Measurements from ENCODE around the gene FUT8. TPM values are rescaled to one million over a fixed set of nuclear protein-coding genes. Genes with fewer than 3 reads are reported as not detected.

FUT8 gene
- total and polyA plus RNA-seq, 2 experiments from 2014 or later = 26.6 to 67.5 TPM

DNA sequence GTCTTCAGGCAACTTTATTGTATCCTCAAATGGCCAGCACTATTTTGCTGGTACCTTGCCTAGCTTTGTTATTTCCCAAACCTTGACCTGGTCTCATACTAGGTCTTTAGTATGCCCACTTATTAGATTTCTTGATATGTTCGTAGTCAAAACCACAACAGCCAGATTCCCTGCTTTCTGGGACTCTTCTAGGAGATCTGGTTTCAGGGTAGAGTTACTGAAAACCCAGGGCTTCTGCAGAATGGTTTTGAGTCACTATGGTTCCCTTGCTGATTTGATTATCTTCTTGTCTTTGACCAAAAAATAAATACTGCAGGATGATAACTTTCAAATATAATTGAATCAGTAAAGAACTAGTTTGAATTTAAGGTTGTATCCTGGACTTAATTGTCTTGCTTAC lies 211.2 kb downstream of the FUT8 start:
- H3K9me2 ChIP-seq (replicated peaks; ENCODE audit: insufficient read depth) = no peaks in the 10 kb centered on the region
- no peaks in the 10 kb centered on the region for H3K4me1 ChIP-seq (ENCODE audit: insufficient read depth)
- 85% methylated on average over 1 of the region's 1 CpG for WGBS (ENCODE audit: low lambda C conversion rate, missing lambda C conversion rate)
- H3K27me3 ChIP-seq = no peaks in the 10 kb centered on the region
- H3K4me2 ChIP-seq = no peak overlapping the region
- no peaks in the 10 kb centered on the region for H3K79me2 ChIP-seq
- H3K4me3 ChIP-seq = no peak overlapping the region
- DNase-seq (ENCODE audit: low spot score) = no peak
- TF ChIP-seq EZH2 (IDR thresholded peaks at IDR 0.05; ENCODE audit: borderline replicate concordance) (no peak), EZH2phosphoT487 (IDR thresholded peaks at IDR 0.05; ENCODE audit: low read depth, severe bottlenecking, unreplicated experiment) (no peak)
- TF ChIP-seq, protein P1, sequence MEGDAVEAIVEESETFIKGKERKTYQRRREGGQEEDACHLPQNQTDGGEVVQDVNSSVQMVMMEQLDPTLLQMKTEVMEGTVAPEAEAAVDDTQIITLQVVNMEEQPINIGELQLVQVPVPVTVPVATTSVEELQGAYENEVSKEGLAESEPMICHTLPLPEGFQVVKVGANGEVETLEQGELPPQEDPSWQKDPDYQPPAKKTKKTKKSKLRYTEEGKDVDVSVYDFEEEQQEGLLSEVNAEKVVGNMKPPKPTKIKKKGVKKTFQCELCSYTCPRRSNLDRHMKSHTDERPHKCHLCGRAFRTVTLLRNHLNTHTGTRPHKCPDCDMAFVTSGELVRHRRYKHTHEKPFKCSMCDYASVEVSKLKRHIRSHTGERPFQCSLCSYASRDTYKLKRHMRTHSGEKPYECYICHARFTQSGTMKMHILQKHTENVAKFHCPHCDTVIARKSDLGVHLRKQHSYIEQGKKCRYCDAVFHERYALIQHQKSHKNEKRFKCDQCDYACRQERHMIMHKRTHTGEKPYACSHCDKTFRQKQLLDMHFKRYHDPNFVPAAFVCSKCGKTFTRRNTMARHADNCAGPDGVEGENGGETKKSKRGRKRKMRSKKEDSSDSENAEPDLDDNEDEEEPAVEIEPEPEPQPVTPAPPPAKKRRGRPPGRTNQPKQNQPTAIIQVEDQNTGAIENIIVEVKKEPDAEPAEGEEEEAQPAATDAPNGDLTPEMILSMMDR (IDR thresholded peaks at IDR 0.05; ENCODE audit: poor library complexity) = no peak
- H3K9me3 ChIP-seq (ENCODE audit: low read depth) = no peaks in the 10 kb centered on the region
- no peak overlapping the region for H3K27ac ChIP-seq
- no peaks in the 10 kb centered on the region for H4K20me1 ChIP-seq (ENCODE audit: insufficient read depth, poor library complexity, severe bottlenecking)
- H2AFZ ChIP-seq = no peak overlapping the region
- no peaks in the 10 kb centered on the region for H3K36me3 ChIP-seq (replicated peaks; ENCODE audit: insufficient read depth, low read depth)

DNA sequence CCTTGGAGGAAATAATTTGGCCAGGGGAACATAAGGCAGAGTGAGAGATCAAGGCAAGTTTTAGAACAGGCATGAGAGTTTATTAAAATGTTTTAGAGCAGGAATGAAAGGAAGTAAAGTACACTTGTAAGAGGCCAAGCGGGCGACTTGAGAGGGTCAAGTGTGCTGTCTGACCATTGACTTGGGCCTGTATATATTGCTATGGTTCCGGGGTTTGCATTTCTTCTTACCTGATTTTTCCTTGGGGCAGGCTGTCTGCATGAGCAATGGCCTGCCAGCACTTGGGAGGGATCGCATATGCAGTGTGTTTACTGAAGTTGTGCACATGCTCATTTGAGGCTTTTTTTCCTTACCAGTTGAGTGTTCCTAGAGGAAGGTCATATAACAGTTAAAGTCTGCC lies 214.8 kb downstream of the FUT8 start:
- no peak for DNase-seq (ENCODE audit: low spot score)
- H3K36me3 ChIP-seq (replicated peaks; ENCODE audit: insufficient read depth, low read depth) = no peaks in the 10 kb centered on the region
- H3K27ac ChIP-seq = no peak overlapping the region
- no peaks in the 10 kb centered on the region for H3K27me3 ChIP-seq
- 90% methylated on average over 4 of the region's 4 CpGs for WGBS (ENCODE audit: low lambda C conversion rate, missing lambda C conversion rate)
- H3K9me2 ChIP-seq (replicated peaks; ENCODE audit: insufficient read depth) = no peaks in the 10 kb centered on the region
- no peak overlapping the region for H2AFZ ChIP-seq
- TF ChIP-seq EZH2 (IDR thresholded peaks at IDR 0.05; ENCODE audit: borderline replicate concordance) (no peak), EZH2phosphoT487 (IDR thresholded peaks at IDR 0.05; ENCODE audit: low read depth, severe bottlenecking, unreplicated experiment) (no peak)
- TF ChIP-seq, protein P1 (IDR thresholded peaks at IDR 0.05; ENCODE audit: poor library complexity) = no peak
- no peak overlapping the region for H3K4me3 ChIP-seq
- H4K20me1 ChIP-seq (ENCODE audit: insufficient read depth, poor library complexity, severe bottlenecking) = no peaks in the 10 kb centered on the region
- H3K4me1 ChIP-seq (ENCODE audit: insufficient read depth) = no peaks in the 10 kb centered on the region
- no peaks in the 10 kb centered on the region for H3K9me3 ChIP-seq (ENCODE audit: low read depth)
- no peaks in the 10 kb centered on the region for H3K79me2 ChIP-seq
- no peak overlapping the region for H3K4me2 ChIP-seq

DNA sequence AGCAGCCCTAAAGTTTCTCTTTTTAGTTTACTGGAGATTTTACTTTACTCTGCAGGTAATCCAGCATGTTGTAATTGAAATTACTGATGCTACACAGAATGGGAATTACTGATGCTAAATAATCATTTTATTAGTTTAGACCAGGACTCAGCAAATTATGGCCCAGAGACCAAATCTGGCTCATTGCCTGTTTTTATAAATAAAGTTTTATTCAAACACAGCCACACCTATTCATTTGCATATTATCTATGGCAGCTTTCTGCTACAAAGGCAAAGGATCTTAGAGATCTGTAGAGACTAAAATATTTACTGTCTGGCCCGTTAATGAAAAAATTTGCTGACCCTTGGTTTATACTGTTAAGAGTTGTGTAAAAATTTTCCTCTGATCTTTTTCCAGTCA lies 216.1 kb downstream of the FUT8 start:
- H3K27me3 ChIP-seq = no peaks in the 10 kb centered on the region
- no peaks in the 10 kb centered on the region for H3K9me2 ChIP-seq (replicated peaks; ENCODE audit: insufficient read depth)
- TF ChIP-seq, protein P1 (IDR thresholded peaks at IDR 0.05; ENCODE audit: poor library complexity) = no peak
- TF ChIP-seq EZH2 (IDR thresholded peaks at IDR 0.05; ENCODE audit: borderline replicate concordance) (no peak), EZH2phosphoT487 (IDR thresholded peaks at IDR 0.05; ENCODE audit: low read depth, severe bottlenecking, unreplicated experiment) (no peak)
- no peaks in the 10 kb centered on the region for H3K9me3 ChIP-seq (ENCODE audit: low read depth)
- no peak overlapping the region for H3K4me3 ChIP-seq
- H3K4me2 ChIP-seq = no peak overlapping the region
- H2AFZ ChIP-seq = no peak overlapping the region
- H3K4me1 ChIP-seq (ENCODE audit: insufficient read depth) = no peaks in the 10 kb centered on the region
- H4K20me1 ChIP-seq (ENCODE audit: insufficient read depth, poor library complexity, severe bottlenecking) = no peaks in the 10 kb centered on the region
- H3K79me2 ChIP-seq = no peaks in the 10 kb centered on the region
- no peak overlapping the region for H3K27ac ChIP-seq
- H3K36me3 ChIP-seq (replicated peaks; ENCODE audit: insufficient read depth, low read depth) = no peaks in the 10 kb centered on the region
- 88% methylated on average over 1 of the region's 1 CpG for WGBS (ENCODE audit: low lambda C conversion rate, missing lambda C conversion rate)
- DNase-seq (ENCODE audit: low spot score) = no peak

DNA sequence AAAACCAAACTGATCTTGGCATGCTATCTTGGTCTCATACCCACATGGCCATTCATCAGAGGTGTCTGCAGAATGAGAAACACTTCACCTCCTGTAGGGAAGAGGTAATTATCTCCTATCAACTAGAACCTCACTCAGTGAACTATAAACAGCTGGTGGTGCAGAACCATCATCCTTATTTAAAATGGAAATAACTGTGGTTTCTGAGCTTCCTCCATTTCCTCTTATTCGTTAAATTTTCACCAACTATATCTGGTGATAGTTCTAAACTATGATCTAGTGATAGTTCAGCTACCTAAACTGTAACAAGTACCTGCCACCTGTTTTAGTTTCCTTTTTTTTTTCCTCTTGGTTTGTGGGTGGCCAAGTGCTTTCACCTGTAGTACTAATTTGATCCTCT lies 218.5 kb downstream of the FUT8 start:
- Histone ChIP-seq H2AFZ (no peak overlapping the region), H3K27me3 (no peaks in the 10 kb centered on the region), H3K9me2 (replicated peaks; ENCODE audit: insufficient read depth) (no peaks in the 10 kb centered on the region), H3K4me1 (ENCODE audit: insufficient read depth) (no peaks in the 10 kb centered on the region), H3K79me2 (no peaks in the 10 kb centered on the region), H3K36me3 (replicated peaks; ENCODE audit: insufficient read depth, low read depth) (no peaks in the 10 kb centered on the region), H3K4me2 (no peak overlapping the region), H3K27ac (no peak overlapping the region), H3K9me3 (ENCODE audit: low read depth) (peaks cover 4% of the 10 kb centered on the region), H3K4me3 (no peak overlapping the region), H4K20me1 (ENCODE audit: insufficient read depth, poor library complexity, severe bottlenecking) (no peaks in the 10 kb centered on the region)
- WGBS (ENCODE audit: low lambda C conversion rate, missing lambda C conversion rate) = 76% methylated on average over 1 of the region's 1 CpG
- no peak for DNase-seq (ENCODE audit: low spot score)
- TF ChIP-seq EZH2 (IDR thresholded peaks at IDR 0.05; ENCODE audit: borderline replicate concordance) = no peak
- TF ChIP-seq, protein P1 (IDR thresholded peaks at IDR 0.05; ENCODE audit: poor library complexity) = no peak
- TF ChIP-seq EZH2phosphoT487 (IDR thresholded peaks at IDR 0.05; ENCODE audit: low read depth, severe bottlenecking, unreplicated experiment) = no peak

Data from hepatocyte (in vitro differentiated cells).